NCI-H2196 (cell line): ENCODE measurements around the gene LRPAP1.
A peak's percentile ranks its signal among the peaks of the same experiment; 100 is the strongest.

Source experiments
- DNase-seq: peaks from one replicate; lab custom pipeline; 2025; ENCODE audit not compliant: unreplicated experiment; lab: John Stamatoyannopoulos, UW

The LRPAP1 gene

GRCh38 chr4:3475041-3475712 is 57.0 kb downstream of the LRPAP1 start:
- DNase-seq: no peak

GRCh38 chr4:3473996-3474765 is 58.0 kb downstream of the LRPAP1 start:
- no peak for DNase-seq

- no peak for DNase-seq
Measured at GRCh38 chr4:3473181-3473950, 58.9 kb downstream of the LRPAP1 start.

- DNase-seq: no peak
Measured at GRCh38 chr4:3472411-3473141, 59.6 kb downstream of the LRPAP1 start.

DNA sequence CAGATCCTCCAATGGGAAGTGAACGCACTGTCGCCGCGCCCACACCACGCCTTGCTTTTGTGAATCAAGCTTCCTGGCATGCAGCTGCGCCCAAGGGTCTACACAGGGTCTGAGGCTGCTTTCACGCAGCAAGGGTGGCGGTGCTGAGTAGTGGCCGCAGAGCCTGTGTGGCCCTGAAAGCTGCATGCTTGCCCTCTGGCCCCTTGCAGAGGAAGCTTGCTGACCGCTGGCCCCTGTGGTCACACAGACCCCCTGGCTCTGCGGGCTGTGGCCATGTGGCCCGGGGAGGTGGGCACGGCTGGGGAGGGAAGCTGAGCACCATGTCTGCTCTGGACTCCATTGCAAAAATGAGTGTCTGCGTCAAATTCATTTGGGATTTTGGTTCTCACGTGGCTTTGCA is 60.3 kb downstream of the LRPAP1 start:
- no peak for DNase-seq

- no peak for DNase-seq
Measured at GRCh38 chr4:3471098-3471760, 61.0 kb downstream of the LRPAP1 start.

GRCh38 chr4:3470244-3471097 is 61.8 kb downstream of the LRPAP1 start:
- DNase-seq: peak; percentile 58

DNA sequence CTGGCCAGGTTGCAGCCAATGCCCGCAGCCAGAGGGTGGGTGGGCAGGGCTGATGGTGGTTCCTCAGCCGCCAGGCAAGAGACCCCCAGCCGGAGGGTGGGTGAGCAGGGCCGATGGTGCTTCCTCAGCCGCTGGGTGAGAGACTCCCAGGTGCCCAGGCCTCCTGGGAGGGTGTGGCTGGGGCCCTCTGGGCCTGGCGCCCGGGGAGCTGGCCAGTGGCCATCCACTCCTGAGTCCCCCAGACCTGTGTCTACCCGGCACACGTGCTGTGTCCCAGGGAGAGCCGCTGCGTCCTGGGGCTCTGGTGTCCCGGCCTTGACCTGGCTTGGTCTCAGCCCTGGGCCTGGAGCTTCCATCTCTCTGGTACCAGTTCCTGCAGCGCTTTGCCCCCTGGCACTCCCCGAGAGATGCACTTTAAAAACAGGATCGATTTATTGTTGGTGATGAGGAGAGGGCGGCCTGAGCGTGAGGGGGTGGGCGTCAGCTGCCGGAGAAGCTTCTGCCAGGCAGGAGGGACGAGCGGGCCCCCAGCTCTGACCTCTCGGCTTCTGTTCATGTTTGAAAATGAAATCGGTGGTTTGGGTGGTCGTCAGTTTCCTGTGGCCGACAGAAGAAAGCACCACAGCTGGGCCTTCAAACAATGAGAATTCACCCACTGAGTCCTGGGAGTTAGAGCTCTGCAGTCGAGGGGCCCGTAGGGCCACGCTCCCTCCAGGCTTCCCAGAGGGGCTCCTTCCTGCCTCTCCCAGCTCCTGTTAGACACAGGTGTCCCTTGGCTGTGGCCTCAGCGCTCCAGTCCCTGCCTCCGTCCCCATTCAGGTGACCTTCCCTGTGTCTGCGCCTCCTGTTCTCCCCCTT is 62.6 kb downstream of the LRPAP1 start:
- no peak for DNase-seq

GRCh38 chr4:3468804-3469203 is 63.4 kb downstream of the LRPAP1 start:
- no peak for DNase-seq

GRCh38 chr4:3468154-3468553 is 64.1 kb downstream of the LRPAP1 start:
- DNase-seq: no peak

DNA sequence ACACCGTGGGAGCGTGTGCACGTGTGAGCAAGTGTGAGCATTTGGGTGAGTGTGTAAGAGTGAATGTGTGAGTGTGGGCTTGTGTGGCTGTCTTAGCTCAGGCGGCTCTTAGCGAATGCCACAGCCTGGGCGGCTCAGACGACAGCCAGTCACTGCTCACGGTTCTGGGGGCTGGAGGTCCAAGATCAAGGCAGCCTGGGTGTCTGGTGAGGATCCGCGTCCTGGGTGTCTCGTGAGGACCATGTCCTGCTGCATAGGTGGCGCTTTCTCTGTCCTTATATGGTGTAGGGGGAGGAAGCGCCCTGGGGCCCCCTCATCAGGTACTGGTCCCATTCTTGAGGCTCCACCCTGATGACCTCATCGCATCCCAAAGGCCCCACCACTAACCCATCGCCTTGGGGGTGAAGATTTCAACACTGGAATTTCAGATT is 64.6 kb downstream of the LRPAP1 start:
- no peak for DNase-seq

DNA sequence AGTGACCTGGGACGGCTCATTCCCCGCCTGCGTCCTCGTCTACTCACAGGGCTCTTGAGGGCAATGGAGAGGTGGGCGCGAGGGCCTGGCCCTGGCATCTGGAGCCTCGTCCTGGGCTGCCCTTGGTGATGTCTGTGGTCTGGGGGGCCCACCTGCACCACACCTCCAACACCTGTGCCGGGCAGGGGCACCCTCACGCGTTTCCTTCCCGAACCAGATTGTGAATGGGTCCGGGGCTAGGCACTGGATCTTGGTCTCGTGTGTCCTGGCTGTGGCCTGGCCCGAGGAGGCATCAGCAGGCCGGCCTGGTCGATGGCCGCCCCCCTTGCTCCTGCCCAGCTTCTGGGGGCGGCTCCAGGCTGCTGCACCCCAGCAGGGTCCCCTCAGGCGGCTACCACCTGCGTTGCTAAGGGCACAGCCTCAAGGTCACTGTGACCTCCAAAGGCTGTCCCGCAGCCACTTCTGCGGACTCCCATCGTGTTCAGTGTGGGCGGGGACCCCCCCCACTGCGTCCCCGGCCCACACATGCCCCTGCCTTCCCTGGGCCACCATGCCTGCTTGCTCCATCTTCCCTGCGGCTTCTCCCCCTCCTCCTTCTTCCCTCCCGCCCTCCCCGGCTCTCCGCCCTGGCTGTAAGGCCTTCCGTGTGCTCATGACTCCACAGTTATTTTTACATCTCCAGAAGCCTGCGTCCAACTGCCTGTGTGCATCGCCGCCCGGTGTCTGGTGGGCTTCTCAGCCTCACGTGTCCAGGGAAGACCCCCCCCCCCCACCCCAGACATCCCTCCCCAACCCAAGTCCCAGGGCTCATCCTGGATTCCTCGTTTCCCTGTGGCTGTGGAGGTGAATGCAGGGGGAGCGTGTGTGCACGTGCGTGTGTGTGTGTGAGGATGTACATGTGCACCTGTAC is 65.3 kb downstream of the LRPAP1 start:
- DNase-seq: no peak

DNA sequence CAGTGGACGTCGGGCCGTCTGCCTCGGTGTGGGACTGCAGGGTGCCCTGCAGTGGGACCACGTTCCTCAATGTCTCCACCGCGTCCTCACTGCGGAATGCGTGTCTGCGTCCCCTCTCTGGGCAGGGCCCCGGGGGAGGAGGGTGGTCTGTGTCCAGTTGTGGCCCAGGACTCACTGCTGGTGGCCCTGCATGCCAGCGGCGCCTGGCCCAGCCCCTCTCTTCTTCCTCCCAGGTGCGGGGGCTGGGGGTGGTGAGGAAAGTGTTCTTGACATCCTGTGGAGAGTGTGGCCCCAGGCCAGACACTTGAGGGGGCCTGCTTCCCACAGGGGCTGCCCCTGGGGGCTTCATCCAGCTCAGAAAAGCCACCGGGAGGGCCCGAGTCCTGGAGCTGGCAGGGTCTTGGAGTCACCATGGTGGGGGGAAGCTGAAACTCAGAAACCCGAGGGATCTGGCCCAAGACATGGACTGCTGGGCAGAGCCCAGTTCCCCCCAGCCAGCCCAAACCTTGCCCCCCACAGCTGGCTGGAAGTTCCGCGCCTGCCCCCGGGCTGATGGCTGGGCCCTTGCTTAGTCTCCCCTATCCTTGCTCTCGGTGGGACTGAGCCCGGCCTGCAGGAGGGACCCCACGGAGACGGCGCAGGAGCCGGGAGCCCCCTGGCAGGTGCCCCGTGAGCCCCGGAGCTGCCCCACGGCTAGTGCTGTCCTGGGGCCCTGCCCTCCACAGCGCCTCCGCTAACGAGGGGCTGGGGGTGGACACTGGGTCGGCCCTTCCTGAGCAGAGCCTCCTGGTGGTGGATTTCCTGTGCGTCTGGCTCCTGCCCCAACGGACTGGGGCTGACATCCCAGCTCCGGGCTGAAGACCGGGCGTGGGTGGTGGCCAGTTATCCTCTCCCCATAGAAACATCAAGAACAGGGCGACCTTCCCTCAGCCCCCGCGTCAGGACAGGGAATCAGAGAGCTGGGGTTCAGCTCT is 66.2 kb downstream of the LRPAP1 start:
- DNase-seq: no peak

- DNase-seq: no peak
Measured at GRCh38 chr4:3464911-3465697, 67.1 kb downstream of the LRPAP1 start.

DNA sequence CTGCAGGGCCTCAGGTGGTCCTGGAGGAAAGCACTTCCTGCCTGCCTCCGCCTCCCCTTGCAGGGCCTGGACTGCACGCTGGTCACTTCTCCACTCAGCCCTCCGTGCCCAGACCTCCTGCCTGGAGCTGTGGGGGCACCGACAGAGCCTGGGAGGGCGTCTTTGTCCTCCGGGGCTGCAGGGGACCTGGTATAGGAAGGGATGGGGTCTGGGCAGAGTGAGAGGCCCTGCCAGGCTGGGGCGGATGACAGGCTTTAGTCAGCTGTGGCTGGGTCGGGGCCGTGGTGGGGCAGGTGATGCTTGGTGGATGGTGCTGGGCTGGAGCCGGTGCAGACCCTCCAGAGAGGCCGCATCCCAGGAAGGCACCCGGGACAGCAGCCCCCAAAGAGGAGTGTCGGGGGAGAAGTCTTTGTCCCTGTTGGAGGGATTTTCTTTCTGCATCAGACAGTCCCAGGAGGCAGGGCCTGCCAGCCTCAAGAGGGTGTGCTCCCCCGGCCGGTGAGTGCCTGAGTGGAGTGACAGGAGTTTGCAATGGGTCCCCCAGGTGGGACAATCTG is 67.8 kb downstream of the LRPAP1 start:
- DNase-seq: no peak
